GM06990 (cell line): Measurements from ENCODE around the gene UBE2L5.
"Not testable (repeated sequence)": the region's sequence is repeated elsewhere in the genome, so short reads cannot be mapped to it uniquely, and the experiment has no call there.

Experiments
- DNase-seq: peaks from one replicate; pipeline ENCODE4 v3.0.0-alpha.2; 2011; ENCODE audit not compliant: insufficient read length; ENCODE audit errors: extremely low read depth
- H3K27me3 ChIP-seq: replicated peaks from 2 replicates; pipeline ENCODE4 v1.6.0; 2011; ENCODE audit warnings: low read length; ENCODE audit not compliant: control insufficient read depth, insufficient read depth
- H3K36me3 ChIP-seq: 2 replicates; pipeline ENCODE4 v1.5.1; 2011; ENCODE audit warnings: low read length; ENCODE audit not compliant: control insufficient read depth, insufficient read depth
- H3K4me3 ChIP-seq: replicated peaks from 2 replicates; pipeline ENCODE4 v1.5.1; 2011; ENCODE audit warnings: low read depth, mild to moderate bottlenecking, control low read depth, low read length
- CTCF ChIP-seq: IDR thresholded peaks from 2 replicates; pipeline ENCODE4 v1.5.1; 2011; ENCODE audit warnings: low read length, control low read depth, mild to moderate bottlenecking, inconsistent platforms; ENCODE audit not compliant: insufficient read depth, poor library complexity, severe bottlenecking

The UBE2L5 gene

GRCh38 chr13:30457306-30457891 is 35.1 kb downstream of the UBE2L5 start:
- Histone ChIP-seq H3K36me3 (no peaks in the 10 kb centered on the region), H3K4me3 (no peak overlapping the region), H3K27me3 (no peaks in the 10 kb centered on the region)
- DNase-seq: no peak
- no peak for TF ChIP-seq CTCF

- DNase-seq: peak; percentile 28
- not testable (repeated sequence) for H3K4me3 ChIP-seq, H3K36me3 ChIP-seq, H3K27me3 ChIP-seq
- TF ChIP-seq CTCF: peak; percentile 37
Measured at GRCh38 chr13:30461279-30462066, 39.2 kb downstream of the UBE2L5 start.

DNA sequence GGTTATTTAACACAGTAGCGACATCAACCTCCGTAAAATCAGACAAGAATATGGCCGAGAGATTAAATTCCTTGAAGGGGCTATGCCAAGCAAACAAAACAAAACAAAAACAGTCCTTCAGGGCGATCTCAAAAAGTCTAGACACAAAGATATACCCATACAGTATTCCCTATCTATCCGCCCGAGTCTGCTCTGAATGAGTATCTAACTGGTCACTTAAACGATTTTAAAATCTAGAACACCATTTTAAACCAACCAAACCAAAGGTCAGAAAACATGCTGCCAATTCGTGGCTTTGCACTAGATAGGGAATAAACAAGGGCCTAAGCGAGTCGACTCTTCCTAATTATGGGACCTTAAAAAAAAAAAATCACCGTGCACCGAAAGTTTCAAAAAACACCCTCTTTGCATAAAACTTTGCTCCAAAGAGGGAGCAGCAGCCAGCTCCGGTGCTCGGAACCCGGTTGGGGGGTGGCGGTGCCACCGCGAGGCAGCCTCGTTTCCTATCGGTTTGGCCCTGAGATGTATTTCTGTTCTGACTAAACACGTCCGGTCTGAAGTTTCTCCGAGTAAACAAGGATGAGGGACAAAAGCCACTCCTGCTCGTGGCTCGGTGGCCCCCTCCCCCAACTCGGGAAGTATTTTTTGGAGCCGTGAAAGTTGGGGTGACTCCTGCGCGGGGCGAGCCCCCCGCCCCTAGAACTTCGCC is 41.6 kb downstream of the UBE2L5 start:
- DNase-seq: peak; percentile 90
- Histone ChIP-seq H3K4me3 (peak overlapping the region; percentile 75), H3K27me3 (no peaks in the 10 kb centered on the region), H3K36me3 (no peaks in the 10 kb centered on the region)
- TF ChIP-seq CTCF: no peak

DNA sequence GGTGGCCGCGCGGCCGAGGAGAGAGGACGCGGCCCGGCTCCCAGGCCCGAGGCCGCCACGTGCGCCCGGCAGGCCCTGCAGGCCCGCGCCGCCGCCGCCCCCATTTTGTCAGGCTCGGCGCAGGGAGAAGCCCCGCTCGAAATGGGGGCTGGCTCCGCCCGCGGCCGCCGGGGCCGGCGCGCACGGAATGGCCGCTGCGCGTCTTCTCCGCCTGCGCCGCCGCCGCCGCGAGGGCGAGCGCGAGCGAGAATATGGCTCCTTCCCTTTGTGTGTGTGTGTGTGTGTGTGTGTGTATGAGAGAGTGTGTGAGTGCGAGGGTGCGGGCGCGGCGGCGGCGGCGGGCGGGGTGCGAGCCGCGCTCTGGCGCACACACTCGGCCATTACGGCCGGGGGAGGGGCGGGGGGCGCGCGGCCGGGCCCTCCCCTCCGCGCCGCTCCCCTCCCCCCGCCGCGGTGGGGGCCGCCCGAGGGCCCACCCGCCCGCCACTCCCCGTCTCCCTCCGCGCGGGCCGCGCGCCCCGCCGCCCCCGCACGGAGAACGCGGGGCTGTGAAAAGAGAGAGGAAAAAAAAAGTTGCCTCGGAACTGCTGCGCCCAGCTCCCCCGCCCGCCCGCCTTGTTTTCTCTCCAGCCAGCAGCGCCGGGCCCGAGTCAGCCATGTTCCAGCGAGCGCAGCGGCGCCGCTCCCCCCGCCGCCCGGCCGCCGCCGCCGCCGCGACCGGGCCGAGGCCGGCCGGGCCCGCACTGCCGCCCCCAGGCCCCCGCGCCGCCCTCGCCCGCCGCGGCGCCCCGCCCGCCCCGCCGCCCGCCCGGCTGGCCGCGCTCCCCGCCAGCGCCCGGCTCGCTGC is 42.4 kb downstream of the UBE2L5 start:
- Histone ChIP-seq H3K27me3 (no peaks in the 10 kb centered on the region), H3K36me3 (no peaks in the 10 kb centered on the region), H3K4me3 (peak overlapping the region; percentile 75)
- TF ChIP-seq CTCF: no peak
- peak; percentile 88 for DNase-seq

GRCh38 chr13:30465343-30465592 is 43.0 kb downstream of the UBE2L5 start:
- no peak for DNase-seq
- Histone ChIP-seq H3K27me3 (no peaks in the 10 kb centered on the region), H3K4me3 (peak overlapping the region; percentile 73), H3K36me3 (no peaks in the 10 kb centered on the region)
- TF ChIP-seq CTCF: no peak
